OCI-LY7 (cell line): ENCODE results near the gene HAT1. TPM values are rescaled to one million over a fixed set of nuclear protein-coding genes. Genes with fewer than 3 reads are reported as not detected.

Experiments used
- BruUV-seq: library from RNA; stranded (reverse); fragments of 400-500 nt; replicated peaks from 2 replicates; lab custom pipeline; 2021; lab: Mats Ljungman, UMichigan
- CTCF ChIA-PET: fragments of 300-600 bp; sonication (Branson Sonifier 250); formaldehyde crosslinking; loops from one replicate; lab custom pipeline; 2022; ENCODE audit warnings: antibody characterized with exemption; ENCODE audit not compliant: unreplicated experiment; lab: Charles Lee
- POLR2A ChIA-PET: fragments of 300-600 bp; sonication (Branson Sonifier 250); formaldehyde crosslinking; loops from one replicate; lab custom pipeline; 2022; ENCODE audit warnings: antibody characterized with exemption; lab: Charles Lee
- DNase-seq: peaks from one replicate; pipeline ENCODE4 v3.0.0-alpha.2; 2015; ENCODE audit warnings: low spot score
- H2AFZ ChIP-seq: fragments of 200-600 bp; sonication (generic), shearing (Covaris generic); 2 replicates; pipeline ENCODE4 v1.6.1; 2014; ENCODE audit warnings: mild to moderate bottlenecking, antibody characterized with exemption, low read length, moderate library complexity
- H3K27ac ChIP-seq: fragments of 200-600 bp; sonication (generic); 2 replicates; pipeline ENCODE4 v1.5.1; 2014; ENCODE audit warnings: mixed run types, low read depth, mild to moderate bottlenecking, moderate library complexity, low read length, inconsistent platforms; ENCODE audit not compliant: poor library complexity, severe bottlenecking
- H3K36me3 ChIP-seq: fragments of 200-600 bp; sonication (generic); 2 replicates; pipeline ENCODE4 v1.6.1; 2014; ENCODE audit warnings: mild to moderate bottlenecking, antibody characterized with exemption, low read length, moderate library complexity, mixed read lengths; ENCODE audit not compliant: insufficient read depth
- H3K4me1 ChIP-seq: fragments of 200-600 bp; sonication (generic); 2 replicates; pipeline ENCODE4 v1.5.1; 2014; ENCODE audit warnings: mild to moderate bottlenecking, low read length; ENCODE audit not compliant: insufficient read depth, poor library complexity, severe bottlenecking
- H3K4me2 ChIP-seq: fragments of 200-600 bp; sonication (generic); 2 replicates; pipeline ENCODE4 v1.6.1; 2014; ENCODE audit warnings: mild to moderate bottlenecking, low read length
- H3K4me3 ChIP-seq: fragments of 200-600 bp; sonication (generic); 2 replicates; pipeline ENCODE4 v1.5.1; 2014; ENCODE audit warnings: mild to moderate bottlenecking, low read depth, low read length; ENCODE audit not compliant: poor library complexity, severe bottlenecking
- H3K79me2 ChIP-seq: fragments of 200-600 bp; sonication (generic); 2 replicates; pipeline ENCODE4 v1.6.1; 2016; ENCODE audit warnings: low read depth, mild to moderate bottlenecking, low read length, moderate library complexity, mixed read lengths; ENCODE audit not compliant: insufficient read depth
- H3K9me2 ChIP-seq: fragments of 200-600 bp; sonication (generic); 2 replicates; pipeline ENCODE4 v1.6.1; 2016; ENCODE audit warnings: mild to moderate bottlenecking, low read length, mixed read lengths; ENCODE audit not compliant: insufficient read depth
- H3K9me3 ChIP-seq: fragments of 200-600 bp; sonication (generic); 2 replicates; pipeline ENCODE4 v1.6.1; 2014; ENCODE audit warnings: mild to moderate bottlenecking, mixed run types, low read length, mixed read lengths
- H4K20me1 ChIP-seq: fragments of 200-600 bp; sonication (generic); 2 replicates; pipeline ENCODE4 v1.6.1; 2014; ENCODE audit warnings: mild to moderate bottlenecking, antibody characterized with exemption, low read length, moderate library complexity, mixed read lengths; ENCODE audit not compliant: insufficient read depth
- EZH2phosphoT487 ChIP-seq: fragments of 200-600 bp; sonication (generic); IDR thresholded peaks from 2 replicates; pipeline ENCODE4 v1.6.1; 2018; ENCODE audit warnings: low read depth, borderline replicate concordance, mild to moderate bottlenecking, mixed run types, antibody characterized with exemption, low read length, moderate library complexity, mixed read lengths
- intact Hi-C: fragments of 100-400 bp; cut with micrococcal nuclease; formaldehyde crosslinking; loops from one replicate; pipeline ENCODE4 v1.10.0; 2022; ENCODE audit not compliant: unreplicated experiment
- total RNA-seq, 2 experiments: library from RNA; depleted of rRNA in 1 of 2; stranded (reverse); fragments of >200 nt in 1 of 2; shearing (Covaris generic) in 1 of 2; gene quantifications; 2 replicates each; pipeline ENCODE4 v1.2.3, GENCODE V29; 2014 to 2022
- TF ChIP-seq, protein P1 (sequence below): fragments of 200-600 bp; sonication (generic); conservative IDR thresholded peaks from 2 replicates; pipeline ENCODE4 v1.5.1; 2014; ENCODE audit warnings: mild to moderate bottlenecking, antibody characterized with exemption, low read length, moderate library complexity, mixed read lengths

HAT1 gene
- total RNA-seq, 2 experiments from 2014 or later: 77.5 to 96.5 TPM

GRCh38 chr2:171966235-171966634 lies 44.0 kb downstream of the HAT1 start:
- Histone ChIP-seq H3K4me1 (no peaks in the 10 kb centered on the region), H4K20me1 (no peaks in the 10 kb centered on the region), H3K36me3 (peaks cover 66% of the 10 kb centered on the region), H3K27ac (no peak overlapping the region), H3K9me3 (no peaks in the 10 kb centered on the region), H3K4me2 (no peak overlapping the region), H3K79me2 (peaks cover 14% of the 10 kb centered on the region; the same call in 1 of the 2 replicates), H2AFZ (no peak overlapping the region), H3K9me2 (no peaks in the 10 kb centered on the region), H3K4me3 (no peak overlapping the region)
- TF ChIP-seq, protein P1, sequence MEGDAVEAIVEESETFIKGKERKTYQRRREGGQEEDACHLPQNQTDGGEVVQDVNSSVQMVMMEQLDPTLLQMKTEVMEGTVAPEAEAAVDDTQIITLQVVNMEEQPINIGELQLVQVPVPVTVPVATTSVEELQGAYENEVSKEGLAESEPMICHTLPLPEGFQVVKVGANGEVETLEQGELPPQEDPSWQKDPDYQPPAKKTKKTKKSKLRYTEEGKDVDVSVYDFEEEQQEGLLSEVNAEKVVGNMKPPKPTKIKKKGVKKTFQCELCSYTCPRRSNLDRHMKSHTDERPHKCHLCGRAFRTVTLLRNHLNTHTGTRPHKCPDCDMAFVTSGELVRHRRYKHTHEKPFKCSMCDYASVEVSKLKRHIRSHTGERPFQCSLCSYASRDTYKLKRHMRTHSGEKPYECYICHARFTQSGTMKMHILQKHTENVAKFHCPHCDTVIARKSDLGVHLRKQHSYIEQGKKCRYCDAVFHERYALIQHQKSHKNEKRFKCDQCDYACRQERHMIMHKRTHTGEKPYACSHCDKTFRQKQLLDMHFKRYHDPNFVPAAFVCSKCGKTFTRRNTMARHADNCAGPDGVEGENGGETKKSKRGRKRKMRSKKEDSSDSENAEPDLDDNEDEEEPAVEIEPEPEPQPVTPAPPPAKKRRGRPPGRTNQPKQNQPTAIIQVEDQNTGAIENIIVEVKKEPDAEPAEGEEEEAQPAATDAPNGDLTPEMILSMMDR: no peak
- no peak for TF ChIP-seq EZH2phosphoT487
- ChIA-PET CTCF (no interaction called here), POLR2A (interaction anchor here (0.7 kb wide), 1 partner anchor 195 kb away, joined by 3 read pairs; no protein-coding TSS in a partner anchor)
- DNase-seq: no peak
- BruUV-seq: no TSS peak
- intact Hi-C loops: no loop called here

- intact Hi-C loops: no loop called here
- peaks cover 69% of the 10 kb centered on the region for H3K36me3 ChIP-seq
- DNase-seq: no peak
- H3K79me2 ChIP-seq: peaks cover 14% of the 10 kb centered on the region; the same call in 1 of the 2 replicates
- no peak for TF ChIP-seq EZH2phosphoT487
- TF ChIP-seq, protein P1: no peak
- no peaks in the 10 kb centered on the region for H3K9me3 ChIP-seq
- H3K27ac ChIP-seq: no peak overlapping the region
- H3K9me2 ChIP-seq: no peaks in the 10 kb centered on the region
- no peak overlapping the region for H2AFZ ChIP-seq
- H3K4me1 ChIP-seq: no peaks in the 10 kb centered on the region
- CTCF ChIA-PET: no interaction called here
- no peak overlapping the region for H3K4me3 ChIP-seq
- POLR2A ChIA-PET: no interaction called here
- no peaks in the 10 kb centered on the region for H4K20me1 ChIP-seq
- no peak overlapping the region for H3K4me2 ChIP-seq
- BruUV-seq: no TSS peak
Measured at GRCh38 chr2:171966688-171967087, 44.4 kb downstream of the HAT1 start.

DNA sequence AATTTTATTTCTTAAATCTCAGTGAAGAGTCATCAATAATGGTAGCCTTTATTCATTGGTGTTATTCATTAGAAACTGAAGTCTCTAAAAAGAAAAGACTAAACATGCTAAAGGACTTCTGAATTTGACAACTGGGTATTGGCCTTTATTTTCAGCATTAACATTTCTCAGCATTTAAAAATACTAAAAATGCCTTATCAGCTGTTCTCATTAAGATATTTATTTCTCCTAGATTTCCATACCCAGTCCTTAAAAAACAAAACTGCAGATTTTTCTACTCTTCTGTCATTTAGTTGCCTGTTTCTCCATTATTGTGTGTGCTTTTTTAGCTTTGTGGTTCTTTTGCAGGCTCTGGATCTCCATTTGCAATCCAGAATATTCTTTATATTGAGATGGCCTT lies 46.2 kb downstream of the HAT1 start:
- ChIA-PET POLR2A (interaction anchor here (0.7 to 1.0 kb wide), 2 partner anchors 17 to 144 kb away, joined by 3 read pairs; no protein-coding TSS in a partner anchor), CTCF (no interaction called here)
- no peaks in the 10 kb centered on the region for H3K9me3 ChIP-seq
- TF ChIP-seq, protein P1: no peak
- no peak for TF ChIP-seq EZH2phosphoT487
- 0 out of 2 replicates have a peak, but pooled peaks cover 4% of the 10 kb centered on the region for H3K79me2 ChIP-seq
- no peak overlapping the region for H3K27ac ChIP-seq
- H3K4me1 ChIP-seq: no peaks in the 10 kb centered on the region
- no peaks in the 10 kb centered on the region for H3K9me2 ChIP-seq
- H3K36me3 ChIP-seq: peaks cover 81% of the 10 kb centered on the region
- no TSS peak for BruUV-seq
- H3K4me2 ChIP-seq: no peak overlapping the region
- no peak overlapping the region for H2AFZ ChIP-seq
- no peak for DNase-seq
- H4K20me1 ChIP-seq: no peaks in the 10 kb centered on the region
- intact Hi-C loops: no loop called here
- no peak overlapping the region for H3K4me3 ChIP-seq
